Astrocyte of the cerebellum (primary cell): ENCODE data around the gene COTL1.

ENCODE experiments used
- DNase-seq: peaks from one replicate; pipeline ENCODE4 v3.0.0-alpha.2; 2011; ENCODE audit warnings: low read depth
- H3K4me3 ChIP-seq: 2 replicates; pipeline ENCODE4 v1.5.1; 2011; ENCODE audit warnings: mild to moderate bottlenecking, low read depth, low read length, moderate library complexity
- CTCF ChIP-seq: IDR thresholded peaks from 2 replicates; pipeline ENCODE4 v1.5.1; 2012; ENCODE audit warnings: low read length, low read depth, moderate library complexity, mild to moderate bottlenecking; ENCODE audit errors: missing control alignments
- in situ Hi-C: cut with HindIII; loops from 2 replicates; pipeline ENCODE4 v1.10.0; 2017; ENCODE audit warnings: low sequenced_read_pairs

The COTL1 gene

GRCh38 chr16:84605339-84605848 lies 12.5 kb downstream of the COTL1 start:
- DNase-seq = no peak
- TF ChIP-seq CTCF = no peak
- H3K4me3 ChIP-seq = no peak overlapping the region
- in situ Hi-C loops = no loop called here

GRCh38 chr16:84604477-84605013 lies 13.3 kb downstream of the COTL1 start:
- in situ Hi-C loops = no loop called here
- no peak overlapping the region for H3K4me3 ChIP-seq
- TF ChIP-seq CTCF = no peak
- DNase-seq = no peak

- TF ChIP-seq CTCF = no peak
- H3K4me3 ChIP-seq = no peak overlapping the region
- DNase-seq = no peak
- in situ Hi-C loops = no loop called here
Observed at GRCh38 chr16:84603940-84604339, 13.9 kb downstream of the COTL1 start.

GRCh38 chr16:84603140-84603816 lies 14.6 kb downstream of the COTL1 start:
- peak; percentile 95 for DNase-seq
- H3K4me3 ChIP-seq = no peak overlapping the region
- TF ChIP-seq CTCF = no peak
- in situ Hi-C loops = no loop called here

GRCh38 chr16:84600343-84601229 lies 17.3 kb downstream of the COTL1 start:
- no peak overlapping the region for H3K4me3 ChIP-seq

More at GRCh38 chr16:84600343-84601229, 17.3 kb downstream of the COTL1 start:
- TF ChIP-seq CTCF = no peak
- in situ Hi-C loops = no loop called here
- DNase-seq = no peak
